Mucosa of stomach (tissue), 1 donor: ENCODE data around the gene GPRIN1.

Experiments
- H3K27me3 ChIP-seq: one replicate; pipeline ENCODE4 v1.7.0; 2013; ENCODE audit warnings: mild to moderate bottlenecking, low read length; ENCODE audit not compliant: control insufficient read depth, insufficient read depth
- H3K36me3 ChIP-seq: one replicate; pipeline ENCODE4 v1.7.0; 2013; ENCODE audit warnings: low read length; ENCODE audit not compliant: control insufficient read depth, insufficient read depth
- H3K4me1 ChIP-seq: one replicate; pipeline ENCODE4 v1.7.0; 2013; ENCODE audit warnings: mild to moderate bottlenecking, low read length; ENCODE audit not compliant: control insufficient read depth, insufficient read depth
- H3K4me3 ChIP-seq: one replicate; pipeline ENCODE4 v1.7.0; 2013; ENCODE audit warnings: low read length
- H3K9ac ChIP-seq: one replicate; pipeline ENCODE4 v1.7.0; 2013; ENCODE audit warnings: mild to moderate bottlenecking, low read length, moderate library complexity
- H3K9me3 ChIP-seq: one replicate; pipeline ENCODE4 v1.7.0; 2013; ENCODE audit warnings: mild to moderate bottlenecking, low read length, moderate library complexity; ENCODE audit not compliant: control insufficient read depth
- donor health status: Pancreatic carcinoma.

Gene GPRIN1

DNA sequence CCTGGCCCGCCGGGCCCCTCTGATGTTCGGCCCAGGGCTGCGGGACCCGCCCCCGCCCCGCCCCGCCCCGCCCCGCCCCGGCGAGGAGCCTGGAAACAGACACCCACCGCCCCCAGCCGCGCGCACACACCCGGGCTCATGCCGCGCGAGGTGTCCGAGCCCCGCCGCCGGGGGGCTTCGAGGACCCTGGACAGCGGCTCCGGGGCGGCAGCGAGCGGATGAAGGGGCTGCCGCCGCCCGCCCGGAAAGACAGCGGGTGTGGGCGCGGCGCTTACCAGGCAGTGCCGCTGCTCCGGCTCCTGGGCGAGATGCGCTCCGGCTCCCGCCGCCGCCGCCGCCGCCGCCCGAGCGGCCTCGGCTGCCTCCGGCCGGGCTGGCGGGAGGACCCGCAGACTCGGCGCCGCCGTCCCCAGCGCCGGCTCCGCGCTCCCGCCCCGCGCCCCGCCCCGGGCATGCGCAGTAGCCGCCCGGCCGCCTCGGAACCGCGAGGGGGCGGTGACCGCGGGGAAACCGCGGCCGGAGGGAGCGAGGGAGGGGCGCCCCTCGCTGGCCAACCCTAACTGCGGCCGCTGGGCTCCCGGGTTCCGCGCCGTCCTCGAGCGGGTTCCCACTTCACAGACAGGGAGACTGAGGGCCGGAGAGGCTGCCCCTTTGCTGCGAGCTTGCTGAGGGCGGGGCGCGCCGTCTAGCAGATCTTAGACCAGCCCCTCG is at the start of gene GPRIN1:
Gene GPRIN1 (minus strand): TSS at position 433 of the 711 bp plus-strand sequence. CDS start 10,322 bp downstream, outside the sequence.
- peaks cover 3% of the 10 kb centered on the region for H3K4me1 ChIP-seq

DNA sequence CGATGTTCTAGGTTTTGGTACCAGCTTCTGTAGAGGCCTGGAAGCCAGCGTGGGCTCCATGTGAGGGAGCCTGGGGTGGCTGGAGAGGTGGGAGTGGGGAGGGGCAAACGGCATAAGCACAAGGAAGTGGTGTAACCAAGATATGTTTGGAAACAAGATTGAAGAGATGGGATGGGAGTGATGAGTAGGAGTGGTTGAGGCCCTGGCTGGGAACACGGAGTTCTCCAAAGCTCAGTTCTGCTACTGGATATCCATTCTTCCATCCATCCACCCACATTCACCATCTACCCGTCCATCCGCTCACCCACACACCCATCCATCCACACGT is 49.5 kb upstream of the GPRIN1 start:
- Histone ChIP-seq H3K27me3 (peaks cover 7% of the 10 kb centered on the region), H3K4me1 (peaks cover 16% of the 10 kb centered on the region), H3K36me3 (peaks cover 9% of the 10 kb centered on the region), H3K9ac (peak overlapping the region; percentile 14), H3K9me3 (no peaks in the 10 kb centered on the region), H3K4me3 (no peak overlapping the region)

More for the DNA sequence above, at the start of gene GPRIN1:
- Histone ChIP-seq H3K36me3 (no peaks in the 10 kb centered on the region), H3K9me3 (no peaks in the 10 kb centered on the region), H3K9ac (no peak within 1 kb of the TSS), H3K4me3 (no peak within 1 kb of the TSS), H3K27me3 (peaks cover 31% of the 10 kb centered on the region)

DNA sequence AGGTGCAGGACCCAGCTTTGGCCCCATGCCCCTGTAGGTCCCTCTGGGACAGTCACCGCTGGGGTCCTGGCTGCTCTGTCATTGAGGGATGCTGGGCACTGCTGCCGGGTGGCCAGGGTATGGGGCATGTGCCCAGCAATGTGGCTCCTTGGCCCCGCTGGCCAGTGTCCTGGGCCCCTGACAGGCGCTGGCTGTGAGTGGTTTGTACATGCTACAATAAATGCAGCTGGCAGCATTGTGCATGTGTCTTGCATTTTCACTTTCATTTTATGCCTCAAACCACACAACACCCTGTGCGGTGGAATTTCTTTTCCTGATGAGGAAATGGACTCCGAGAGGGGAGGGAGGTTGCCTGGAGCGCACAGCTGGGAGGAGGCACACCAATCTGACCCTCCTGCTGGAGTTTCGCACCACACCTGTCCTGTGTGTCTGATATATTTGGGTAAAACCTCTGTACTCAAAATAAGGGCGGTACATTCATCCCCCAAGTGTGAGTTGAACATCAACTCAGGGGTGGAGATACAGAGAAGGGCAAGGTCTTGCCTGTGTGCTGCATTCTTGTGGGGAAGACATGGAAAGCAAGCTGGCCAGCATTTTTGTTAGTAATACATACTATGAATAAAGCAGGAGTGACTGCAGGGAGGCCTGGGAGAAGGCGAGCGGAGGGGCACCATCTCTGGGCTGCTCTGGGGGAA is 49.0 kb upstream of the GPRIN1 start:
- Histone ChIP-seq H3K4me1 (peaks cover 21% of the 10 kb centered on the region), H3K36me3 (peaks cover 9% of the 10 kb centered on the region), H3K4me3 (peak overlapping the region; percentile 20), H3K27me3 (peaks cover 3% of the 10 kb centered on the region), H3K9ac (peak overlapping the region; percentile 14), H3K9me3 (no peaks in the 10 kb centered on the region)

DNA sequence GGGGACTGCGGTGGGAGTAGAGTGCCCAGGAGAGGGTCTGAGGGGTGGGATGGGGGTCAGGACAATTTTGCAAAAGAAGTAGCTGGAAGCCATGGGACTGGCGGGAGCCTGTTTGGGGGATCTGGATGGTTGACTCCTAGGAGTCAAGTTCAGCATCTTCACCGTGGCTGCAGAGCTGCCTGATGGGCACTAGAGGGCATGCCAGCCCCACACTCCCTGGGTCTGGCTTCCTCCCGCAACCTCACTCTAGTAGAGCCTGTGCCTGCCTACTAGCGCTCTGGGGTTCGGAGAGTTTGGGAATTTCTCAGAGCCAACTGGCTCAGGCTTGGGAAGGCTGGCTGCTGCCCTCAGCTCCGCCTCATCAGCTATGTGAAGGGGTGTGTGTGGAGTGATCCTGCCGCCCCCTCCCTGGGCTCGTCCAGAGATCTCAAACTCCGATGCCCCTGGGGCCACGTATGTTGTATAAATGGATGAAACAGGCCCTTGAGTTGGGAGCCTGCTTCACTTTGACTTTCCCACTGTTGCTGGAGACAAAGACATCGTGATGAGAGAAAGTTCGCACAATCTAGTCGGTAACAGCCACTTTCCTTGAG is 48.1 kb upstream of the GPRIN1 start:
- Histone ChIP-seq H3K9ac (no peak overlapping the region), H3K4me1 (peaks cover 29% of the 10 kb centered on the region), H3K4me3 (no peak overlapping the region), H3K36me3 (peaks cover 9% of the 10 kb centered on the region), H3K27me3 (peaks cover 3% of the 10 kb centered on the region), H3K9me3 (no peaks in the 10 kb centered on the region)

DNA sequence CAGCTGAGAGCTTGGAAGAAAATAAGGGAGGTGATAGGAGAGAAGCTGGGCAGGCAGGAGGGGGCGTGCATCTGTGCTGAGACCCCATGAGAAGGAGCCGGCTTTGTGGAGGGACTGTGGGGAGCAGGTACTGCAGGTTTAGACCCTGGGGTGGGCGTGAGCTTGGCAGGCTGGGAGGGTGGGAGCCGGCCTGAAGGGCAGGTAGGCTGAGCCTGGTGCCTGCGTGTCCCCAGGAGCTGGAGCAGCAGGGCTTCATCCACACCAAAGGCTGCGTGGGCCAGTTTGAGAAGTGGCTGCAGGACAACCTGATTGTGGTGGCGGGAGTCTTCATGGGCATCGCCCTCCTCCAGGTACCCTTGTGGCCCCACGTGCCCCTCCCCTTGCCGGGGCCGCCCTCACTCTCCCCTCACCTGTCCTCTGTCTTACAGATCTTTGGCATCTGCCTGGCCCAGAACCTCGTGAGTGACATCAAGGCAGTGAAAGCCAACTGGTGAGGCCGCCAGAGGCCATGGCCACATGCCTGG is 46.6 kb upstream of the GPRIN1 start:
- Histone ChIP-seq H3K4me3 (no peak overlapping the region), H3K27me3 (no peaks in the 10 kb centered on the region), H3K4me1 (peaks cover 34% of the 10 kb centered on the region), H3K9ac (no peak overlapping the region), H3K36me3 (peaks cover 9% of the 10 kb centered on the region), H3K9me3 (no peaks in the 10 kb centered on the region)

DNA sequence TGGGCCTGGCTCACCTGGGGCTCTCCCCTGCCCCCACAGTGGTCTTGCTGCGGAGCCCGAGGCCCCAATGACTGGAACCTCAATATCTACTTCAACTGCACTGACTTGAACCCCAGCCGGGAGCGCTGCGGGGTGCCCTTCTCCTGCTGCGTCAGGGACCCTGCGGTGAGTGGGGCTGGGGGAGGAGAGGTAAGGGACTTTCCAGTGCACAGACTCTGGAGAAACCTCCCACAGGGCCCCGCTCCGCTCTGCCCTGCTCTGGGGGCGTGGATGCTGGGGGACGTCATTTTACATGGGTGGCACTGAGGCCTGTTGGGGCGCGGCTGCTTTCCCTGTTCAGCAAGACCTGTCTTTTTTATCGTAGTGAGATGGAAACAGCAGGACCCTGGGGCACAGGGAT is 44.9 kb upstream of the GPRIN1 start:
- peaks cover 9% of the 10 kb centered on the region for H3K36me3 ChIP-seq
- no peak overlapping the region for H3K4me3 ChIP-seq
- no peak overlapping the region for H3K9ac ChIP-seq
- H3K27me3 ChIP-seq: no peaks in the 10 kb centered on the region
- no peaks in the 10 kb centered on the region for H3K9me3 ChIP-seq
- peaks cover 34% of the 10 kb centered on the region for H3K4me1 ChIP-seq

DNA sequence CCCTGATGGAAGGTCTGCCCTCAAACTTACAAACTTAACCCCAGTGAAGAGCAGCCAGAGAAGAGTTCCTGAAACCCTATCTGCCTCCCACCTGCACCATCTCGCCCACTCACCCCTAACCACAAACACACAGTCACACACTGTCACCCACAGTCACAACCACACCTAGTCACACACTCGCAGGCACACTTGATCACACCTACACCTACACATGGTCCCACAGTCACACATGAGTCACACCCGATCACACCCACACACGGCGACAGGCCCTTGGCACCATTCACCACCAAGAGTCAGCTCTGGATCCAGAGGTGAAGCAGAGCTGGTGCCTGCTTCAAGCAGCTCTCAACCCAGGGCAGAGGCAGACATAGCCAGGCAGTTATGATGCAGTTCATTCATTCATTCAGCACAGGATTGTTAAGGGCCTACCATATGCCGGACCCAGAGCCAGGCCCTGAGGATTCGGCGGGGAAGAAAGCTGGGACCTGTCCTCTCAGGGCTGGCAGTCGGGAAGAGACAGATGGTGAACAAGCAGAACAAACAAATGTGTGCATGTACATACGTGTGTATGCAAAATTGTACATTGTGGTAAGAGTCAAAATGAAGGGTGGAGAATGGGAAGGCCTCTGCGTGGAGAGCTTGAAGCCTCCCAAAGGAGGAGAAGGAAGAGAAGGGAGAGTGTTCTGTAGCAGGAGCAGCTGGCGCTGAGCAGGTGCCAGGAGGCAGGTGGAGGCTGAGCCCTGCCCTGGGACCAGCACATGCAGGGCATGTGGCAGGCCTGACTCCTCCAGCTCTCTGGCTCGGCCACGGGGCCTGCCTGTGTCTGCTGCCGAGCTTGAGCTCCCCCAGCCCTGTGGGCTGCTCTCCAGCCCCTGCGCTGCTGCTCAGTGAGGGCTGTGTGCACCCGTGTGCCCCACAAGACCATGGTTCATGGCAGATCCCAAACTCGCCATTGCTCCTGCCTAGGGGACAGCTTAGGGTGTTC is 43.7 kb upstream of the GPRIN1 start:
- no peak overlapping the region for H3K9ac ChIP-seq
- peaks cover 25% of the 10 kb centered on the region for H3K4me1 ChIP-seq
- H3K36me3 ChIP-seq: peaks cover 9% of the 10 kb centered on the region
- no peaks in the 10 kb centered on the region for H3K9me3 ChIP-seq
- H3K27me3 ChIP-seq: no peaks in the 10 kb centered on the region
- no peak overlapping the region for H3K4me3 ChIP-seq

DNA sequence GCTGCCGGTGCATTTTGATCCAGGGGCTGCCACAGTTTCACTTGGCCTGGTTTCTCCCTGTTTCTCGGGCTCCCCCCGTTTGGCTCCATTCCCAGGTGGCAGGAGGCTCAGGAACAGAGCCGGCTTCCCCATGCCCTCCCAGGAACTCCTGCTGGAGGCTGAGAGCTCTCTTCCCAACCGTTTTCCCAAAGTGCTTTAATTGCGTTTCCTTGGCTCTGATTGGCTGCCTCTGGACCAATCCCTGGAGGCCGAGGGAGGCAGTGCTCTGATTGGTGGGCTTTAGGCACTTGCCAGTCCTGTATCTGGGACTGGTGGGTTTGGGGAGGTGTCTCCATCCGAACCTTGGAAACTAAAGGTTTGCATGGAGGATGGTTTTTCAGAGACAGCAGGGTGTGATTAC is 42.2 kb upstream of the GPRIN1 start:
- peaks cover 9% of the 10 kb centered on the region for H3K36me3 ChIP-seq
- no peak overlapping the region for H3K9ac ChIP-seq
- H3K27me3 ChIP-seq: no peaks in the 10 kb centered on the region
- peaks cover 30% of the 10 kb centered on the region for H3K4me1 ChIP-seq
- H3K4me3 ChIP-seq: no peak overlapping the region
- H3K9me3 ChIP-seq: no peaks in the 10 kb centered on the region

DNA sequence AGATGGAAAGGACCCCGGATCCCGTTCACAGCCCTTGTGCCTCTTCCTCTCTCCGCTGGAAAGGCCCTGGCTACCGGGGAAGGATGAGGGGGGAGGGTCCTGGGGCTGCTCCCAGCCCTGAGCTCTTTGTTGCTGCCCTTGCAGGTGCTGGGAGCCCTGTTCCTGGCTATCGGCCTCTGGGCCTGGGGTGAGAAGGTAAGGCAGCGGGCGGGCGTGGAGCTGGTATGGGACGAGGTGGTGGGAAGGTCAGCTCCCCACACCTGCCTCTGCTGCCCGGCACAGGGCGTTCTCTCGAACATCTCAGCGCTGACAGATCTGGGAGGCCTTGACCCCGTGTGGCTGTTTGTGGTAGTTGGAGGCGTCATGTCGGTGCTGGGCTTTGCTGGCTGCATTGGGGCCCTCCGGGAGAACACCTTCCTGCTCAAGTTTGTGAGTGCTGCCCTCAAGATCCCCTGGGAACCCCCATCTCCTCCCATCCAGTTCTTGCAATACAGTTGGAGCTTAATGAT is 41.6 kb upstream of the GPRIN1 start:
- Histone ChIP-seq H3K4me3 (no peak overlapping the region), H3K36me3 (peaks cover 9% of the 10 kb centered on the region), H3K27me3 (no peaks in the 10 kb centered on the region), H3K9me3 (no peaks in the 10 kb centered on the region), H3K9ac (no peak overlapping the region), H3K4me1 (peaks cover 34% of the 10 kb centered on the region)

DNA sequence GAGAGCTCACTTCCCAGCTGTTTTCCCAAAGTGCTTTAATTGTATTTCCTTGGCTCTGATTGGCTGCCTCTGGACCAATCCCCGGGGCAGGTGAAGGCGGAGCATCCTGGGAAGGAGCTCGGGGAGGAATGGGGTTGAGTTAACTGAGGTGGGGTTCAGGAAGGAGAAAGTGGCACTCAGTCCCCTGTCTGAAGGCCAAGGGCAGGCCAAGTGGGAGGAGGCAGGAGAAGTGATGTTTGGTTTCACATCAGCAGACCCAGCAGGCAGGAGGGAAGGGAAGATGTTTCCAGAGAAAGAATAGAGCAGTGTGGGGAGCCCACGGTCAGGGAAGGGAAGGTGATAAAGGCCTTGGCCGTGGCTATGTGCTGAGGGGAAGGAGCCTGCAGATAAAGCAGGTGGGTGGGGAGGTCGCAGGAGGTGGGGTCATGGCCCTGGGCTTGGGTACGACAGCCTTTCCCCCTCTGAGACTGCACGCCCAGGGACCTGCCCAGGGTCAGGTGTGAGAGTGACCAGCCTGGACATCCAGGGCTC is 40.5 kb upstream of the GPRIN1 start:
- Histone ChIP-seq H3K36me3 (peaks cover 9% of the 10 kb centered on the region), H3K9me3 (no peaks in the 10 kb centered on the region), H3K27me3 (no peaks in the 10 kb centered on the region), H3K4me3 (no peak overlapping the region), H3K9ac (no peak overlapping the region), H3K4me1 (peaks cover 37% of the 10 kb centered on the region)

DNA sequence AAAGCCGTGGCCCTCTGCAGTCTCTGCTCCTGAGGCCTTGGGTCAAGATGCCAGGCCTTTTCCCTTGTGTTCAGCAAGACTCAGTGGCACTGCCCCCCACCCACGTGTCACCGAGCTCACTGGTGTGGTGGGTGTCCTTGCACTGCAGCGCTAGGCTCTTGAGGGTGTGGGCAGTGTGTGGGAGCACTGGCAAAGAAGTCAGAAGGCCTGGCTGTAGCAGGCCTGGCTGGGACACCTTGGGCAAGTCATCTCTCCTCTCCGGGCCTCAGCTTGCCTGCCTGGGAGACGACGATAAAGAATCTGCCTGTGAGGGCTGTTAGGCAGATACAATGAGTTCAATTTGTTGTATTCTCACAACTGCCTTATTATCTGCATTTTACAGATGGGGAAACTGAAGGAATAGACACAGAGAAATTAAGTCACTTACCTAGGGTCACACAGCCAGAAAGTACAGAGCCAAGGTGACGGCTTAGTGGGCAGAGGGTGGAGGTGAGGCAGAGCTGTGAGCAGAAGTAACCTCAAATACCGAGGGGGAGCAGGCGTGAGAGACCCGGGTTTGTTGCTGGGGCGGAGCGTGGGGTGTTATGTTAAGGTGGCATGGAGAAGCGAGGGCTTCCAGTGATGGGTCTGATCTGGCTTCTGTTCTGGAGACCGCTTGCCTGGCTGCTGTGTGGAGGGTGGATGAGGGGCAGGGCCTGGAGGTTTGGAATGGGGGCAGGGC is 38.7 kb upstream of the GPRIN1 start:
- Histone ChIP-seq H3K9ac (peak overlapping the region; percentile 92), H3K9me3 (no peaks in the 10 kb centered on the region), H3K27me3 (peaks cover 2% of the 10 kb centered on the region), H3K4me1 (peaks cover 28% of the 10 kb centered on the region), H3K36me3 (no peaks in the 10 kb centered on the region), H3K4me3 (peak overlapping the region; percentile 80)
